Thyroid gland (tissue), 4 donors: ENCODE data around the gene HYAL2. TPM values are rescaled to one million over a fixed set of nuclear protein-coding genes. Genes with fewer than 3 reads are reported as not detected.
A peak's percentile ranks its signal among the peaks of the same experiment; 100 is the strongest.

Experiments used
- DNase-seq, 2 donors: peaks; one replicate each; pipeline ENCODE4 v3.0.0-alpha.2; 2019
- H3K27ac ChIP-seq, 3 donors: fragments of 200-600 bp; sonication (generic); 1 replicate in 2 of 3; 2 replicates in 1 of 3; pipeline ENCODE4 v1.5.1; 2016 to 2019; ENCODE audit warnings: mild to moderate bottlenecking in 1 of 3, moderate library complexity in 1 of 3
- H3K27me3 ChIP-seq: fragments of 200-600 bp; sonication (generic); one replicate; pipeline ENCODE4 v1.5.1; 2019
- H3K36me3 ChIP-seq, 2 donors: fragments of 200-600 bp; sonication (generic); one replicate each; pipeline ENCODE4 v1.5.1; 2016 to 2019
- H3K4me1 ChIP-seq, 2 donors: fragments of 200-600 bp; sonication (generic); one replicate each; pipeline ENCODE4 v1.5.1; 2017 to 2019
- H3K4me3 ChIP-seq, 3 donors: fragments of 200-600 bp; sonication (generic); replicated peaks in 1 of 3; 1 replicate in 2 of 3; 2 replicates in 1 of 3; pipeline ENCODE4 v1.5.1; 2016; ENCODE audit warnings: mild to moderate bottlenecking in 1 of 3
- H3K9me3 ChIP-seq: fragments of 200-600 bp; sonication (generic); one replicate; pipeline ENCODE4 v1.5.1; 2017
- CTCF ChIP-seq, 6 experiments: fragments of 200-600 bp in 3 of 6; fragments of 450-650 bp in 3 of 6; sonication (generic) in 3 of 6; IDR thresholded peaks; one replicate each; pipeline ENCODE4 v1.5.1; 2016 to 2019; ENCODE audit warnings: antibody characterized with exemption in 6 of 6, mild to moderate bottlenecking in 2 of 6, inconsistent platforms in 1 of 6, moderate library complexity in 1 of 6
- POLR2A ChIP-seq, 2 donors: fragments of 450-650 bp; IDR thresholded peaks; one replicate each; pipeline ENCODE4 v1.6.1; 2017; ENCODE audit warnings: antibody characterized with exemption in 2 of 2, mild to moderate bottlenecking in 2 of 2, moderate library complexity in 1 of 2
- WGBS, 2 donors: methylation state at CpG; one replicate each; pipeline ENCODE4 v1.1.5; 2017; 5-methylcytosine and 5-hydroxymethylcytosine counted together
- intact Hi-C: fragments of 100-400 bp; cut with DNase I; formaldehyde crosslinking; loops from one replicate; pipeline ENCODE4 v1.15.1; 2023
- total RNA-seq, 4 donors: library from RNA; depleted of rRNA; stranded (reverse); fragments of >200 nt; gene quantifications; one replicate each; pipeline ENCODE4 v1.2.3, GENCODE V29; 2016

HYAL2 gene
- total RNA-seq, 4 donors from 2014 or later, result 133 to 206 (median 158) TPM

GRCh38 chr3:50303013-50303815 lies 19.3 kb downstream of the HYAL2 start, which contains the start of gene HYAL1:
Gene HYAL1 (minus strand): TSS chr3:50303574. CDS start chr3:50302956, 618 bp downstream.
- DNase-seq, result peak; percentile 42 to 48
- intact Hi-C loops, result no loop called here
- Histone ChIP-seq H3K4me3 (peak within 1 kb of the TSS in 1 of 3 donors; percentile 8), H3K9me3 (no peaks in the 10 kb centered on the region), H3K27ac (peak within 1 kb of the TSS in 2 of 3 donors; percentile 40 to 74), H3K27me3 (no peaks in the 10 kb centered on the region), H3K36me3 (no peaks in the 10 kb centered on the region), H3K4me1 (peaks cover 21 to 30% of the 10 kb centered on the region in 2 donors)
- WGBS, 2 donors, result 76 to 78% methylated on average over 5 to 12 of the region's 14 CpGs
- TF ChIP-seq POLR2A (IDR thresholded peaks at IDR 0.05) (no peak), CTCF (IDR thresholded peaks at IDR 0.05) (no peak)

- Histone ChIP-seq H3K9me3 (no peaks in the 10 kb centered on the region), H3K4me3 (peak overlapping the region in 1 of 3 donors; percentile 8), H3K36me3 (no peaks in the 10 kb centered on the region), H3K27me3 (no peaks in the 10 kb centered on the region), H3K4me1 (peaks cover 22 to 35% of the 10 kb centered on the region in 2 donors), H3K27ac (peak overlapping the region in 2 of 3 donors; percentile 40 to 74)
- no peak for TF ChIP-seq POLR2A (IDR thresholded peaks at IDR 0.05)
- TF ChIP-seq CTCF (IDR thresholded peaks at IDR 0.05), result no peak
- intact Hi-C loops, result no loop called here
- DNase-seq, result no peak
- WGBS, 2 donors, result 89% methylated on average over 18 to 28 of the region's 32 CpGs
Observed at GRCh38 chr3:50302095-50303012, 20.2 kb downstream of the HYAL2 start.

- Histone ChIP-seq H3K9me3 (no peaks in the 10 kb centered on the region), H3K36me3 (no peaks in the 10 kb centered on the region), H3K4me1 (peaks cover 22 to 35% of the 10 kb centered on the region in 2 donors), H3K4me3 (no peak overlapping the region), H3K27me3 (no peaks in the 10 kb centered on the region), H3K27ac (peak overlapping the region; percentile 48 to 88 (median 77))
- WGBS, 2 donors, result 90 to 92% methylated on average over 6 of the region's 6 CpGs
- DNase-seq, result no peak
- no peak for TF ChIP-seq CTCF (IDR thresholded peaks at IDR 0.05)
- no peak for TF ChIP-seq POLR2A (IDR thresholded peaks at IDR 0.05)
- intact Hi-C loops, result no loop called here
Observed at GRCh38 chr3:50300681-50301254, 21.8 kb downstream of the HYAL2 start.

DNA sequence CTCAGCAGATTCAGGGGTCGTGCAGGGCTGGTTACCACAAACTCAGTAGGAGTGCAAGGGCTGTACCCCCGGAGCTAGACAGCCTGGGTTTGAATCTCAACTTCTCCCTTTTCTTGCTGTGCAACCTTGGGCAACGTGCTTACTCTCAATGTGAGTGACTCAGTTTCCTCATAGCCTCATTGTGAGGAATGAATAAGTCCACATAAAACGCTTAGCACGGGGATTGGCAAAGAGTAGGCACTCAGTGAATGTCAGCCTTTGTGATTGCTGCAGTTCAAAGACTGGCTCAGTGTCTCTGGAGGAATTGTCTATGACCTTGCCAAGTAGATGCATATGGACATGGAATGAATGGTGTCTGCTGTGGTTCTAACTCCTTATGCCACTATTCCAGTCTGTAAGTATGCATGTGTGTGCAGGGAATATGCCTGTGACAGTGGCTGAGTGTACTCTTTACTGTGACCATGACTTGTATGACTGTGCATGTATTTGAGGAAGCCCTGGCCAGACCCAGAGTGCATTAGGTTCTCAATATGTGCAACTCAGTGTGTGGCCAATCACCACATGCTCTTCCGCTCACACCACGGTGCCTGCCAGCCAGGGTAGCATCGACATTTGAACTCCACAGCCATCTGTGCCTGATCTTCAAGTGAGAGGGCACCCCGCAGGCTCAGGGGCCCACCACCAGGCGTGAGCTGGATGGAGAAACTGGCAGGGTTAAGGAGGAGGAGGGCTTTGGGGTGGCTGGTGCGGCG lies 22.4 kb downstream of the HYAL2 start:
- no peak for DNase-seq
- Histone ChIP-seq H3K27me3 (no peaks in the 10 kb centered on the region), H3K4me1 (peaks cover 22 to 35% of the 10 kb centered on the region in 2 donors), H3K36me3 (no peaks in the 10 kb centered on the region), H3K27ac (peak overlapping the region; percentile 48 to 88 (median 77)), H3K9me3 (no peaks in the 10 kb centered on the region), H3K4me3 (peak overlapping the region in 2 of 3 donors; percentile 8 to 57)
- 52 to 65% methylated on average over 12 of the region's 12 CpGs for WGBS, 2 donors
- intact Hi-C loops, result no loop called here
- TF ChIP-seq POLR2A (IDR thresholded peaks at IDR 0.05), result no peak
- TF ChIP-seq CTCF (IDR thresholded peaks at IDR 0.05), result no peak
